Natural killer cell (primary cell): ENCODE measurements around the gene COL15A1. TPM values are rescaled to one million over a fixed set of nuclear protein-coding genes. Genes with fewer than 3 reads are reported as not detected.

ENCODE experiments used
- ATAC-seq, 3 donors: fragments of 150-1000 bp in 2 of 3; fragments of 200-7000 bp in 1 of 3; cut with Tn5 transposase; 1 replicate in 1 of 3; 2 replicates in 2 of 3; pipeline ENCODE4 v1.10.0; 2021; ENCODE audit warnings: mild to moderate bottlenecking in 2 of 3, moderate library complexity in 2 of 3
- DNase-seq, 2 donors: peaks; one replicate each; pipeline versions ENCODE4 v3.0.0 to v3.0.0-alpha.2; 2013 to 2021; ENCODE audit warnings: mixed read lengths in 1 of 2
- H3K27ac ChIP-seq: one replicate; pipeline ENCODE4 v1.5.1; 2013; ENCODE audit warnings: mild to moderate bottlenecking, low read length
- H3K27me3 ChIP-seq: one replicate; pipeline ENCODE4 v1.6.1; 2013; ENCODE audit warnings: low read length; ENCODE audit not compliant: control insufficient read depth, insufficient read depth
- H3K36me3 ChIP-seq: one replicate; pipeline ENCODE4 v1.6.1; 2013; ENCODE audit warnings: low read length; ENCODE audit not compliant: control insufficient read depth, insufficient read depth
- H3K4me1 ChIP-seq: one replicate; pipeline ENCODE4 v1.6.1; 2013; ENCODE audit warnings: low read length; ENCODE audit not compliant: control insufficient read depth, insufficient read depth
- H3K4me3 ChIP-seq: one replicate; pipeline ENCODE4 v1.5.1; 2013; ENCODE audit warnings: low read length
- H3K9me3 ChIP-seq: one replicate; pipeline ENCODE4 v1.6.1; 2013; ENCODE audit warnings: low read length; ENCODE audit not compliant: control insufficient read depth, insufficient read depth
- H3K27ac Mint-ChIP-seq, 2 donors: one replicate each; pipeline ENCODE4 v1.8.0; 2022; ENCODE audit warnings: mild to moderate bottlenecking in 2 of 2, mixed read lengths in 2 of 2, moderate library complexity in 1 of 2
- H3K27me3 Mint-ChIP-seq, 2 donors: one replicate each; pipeline ENCODE4 v1.8.0; 2022; ENCODE audit warnings: low read depth in 2 of 2, mixed read lengths in 2 of 2
- H3K36me3 Mint-ChIP-seq: one replicate; pipeline ENCODE4 v1.8.0; 2022; ENCODE audit warnings: mixed read lengths
- H3K4me1 Mint-ChIP-seq, 2 donors: one replicate each; pipeline ENCODE4 v1.8.0; 2022; ENCODE audit warnings: mixed read lengths in 2 of 2
- H3K4me3 Mint-ChIP-seq: one replicate; pipeline ENCODE4 v1.8.0; 2022; ENCODE audit warnings: mild to moderate bottlenecking, moderate library complexity, mixed read lengths
- H3K9me3 Mint-ChIP-seq, 2 donors: one replicate each; pipeline ENCODE4 v1.8.0; 2022; ENCODE audit warnings: mixed read lengths in 2 of 2
- CTCF ChIP-seq: fragments of 200-600 bp; IDR thresholded peaks from one replicate; pipeline ENCODE4 v1.8.0; 2022; ENCODE audit warnings: antibody characterized with exemption
- WGBS: methylation state at CpG from one replicate; pipeline ENCODE4 v1.1.7; 2013; ENCODE audit warnings: missing lambda C conversion rate; ENCODE audit not compliant: insufficient coverage; 5-methylcytosine and 5-hydroxymethylcytosine counted together
- intact Hi-C: fragments of 100-400 bp; cut with micrococcal nuclease; formaldehyde crosslinking; loops from one replicate; pipeline ENCODE4 v1.14.2; 2022
- total RNA-seq, 4 donors: library from RNA; stranded (reverse); fragments of 120-200 nt in 1 of 4; gene quantifications; one replicate each; pipeline versions ENCODE4 v1.2.3 to v1.2.4, GENCODE V29; 2013 to 2022

Gene COL15A1
- total RNA-seq, 3 donors from 2014 or later (not counting 1 experiment from before 2014, with no cell fraction given): 0.18 to 0.82 (median 0.19) TPM

DNA sequence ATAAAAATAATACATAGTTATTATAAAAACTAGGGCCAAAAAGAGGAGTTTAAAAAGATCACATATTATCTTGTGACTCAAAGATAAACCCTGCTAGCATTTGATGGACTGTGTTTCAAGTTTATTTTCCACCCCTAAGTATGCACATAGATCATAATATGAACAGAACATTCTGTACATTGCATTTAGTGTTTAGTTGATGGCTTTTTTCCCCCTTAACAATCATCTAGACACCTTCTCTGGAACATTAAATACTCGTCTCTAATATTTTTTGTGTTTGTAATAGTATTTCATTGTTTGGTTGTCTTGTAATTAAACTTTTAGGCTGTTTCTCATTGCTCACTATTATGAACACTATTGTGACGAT is 10.5 kb downstream of the COL15A1 start:
- Histone ChIP-seq H3K4me3 (no peak overlapping the region), H3K27ac (no peak overlapping the region), H3K9me3 (no peaks in the 10 kb centered on the region), H3K36me3 (no peaks in the 10 kb centered on the region), H3K4me1 (no peaks in the 10 kb centered on the region), H3K27me3 (no peaks in the 10 kb centered on the region)
- H3K4me1 Mint-ChIP-seq: no peaks in the 10 kb centered on the region
- no peak overlapping the region for H3K27ac Mint-ChIP-seq
- intact Hi-C loops: no loop called here
- peaks cover 0 to 2% of the 10 kb centered on the region in 2 donors for H3K9me3 Mint-ChIP-seq
- no peak overlapping the region for H3K4me3 Mint-ChIP-seq
- DNase-seq: no peak
- ATAC-seq: no peak
- no peaks in the 10 kb centered on the region for H3K36me3 Mint-ChIP-seq
- 100% methylated on average over 1 of the region's 2 CpGs for WGBS
- peaks cover 9 to 12% of the 10 kb centered on the region in 2 donors for H3K27me3 Mint-ChIP-seq
- TF ChIP-seq CTCF: no peak

DNA sequence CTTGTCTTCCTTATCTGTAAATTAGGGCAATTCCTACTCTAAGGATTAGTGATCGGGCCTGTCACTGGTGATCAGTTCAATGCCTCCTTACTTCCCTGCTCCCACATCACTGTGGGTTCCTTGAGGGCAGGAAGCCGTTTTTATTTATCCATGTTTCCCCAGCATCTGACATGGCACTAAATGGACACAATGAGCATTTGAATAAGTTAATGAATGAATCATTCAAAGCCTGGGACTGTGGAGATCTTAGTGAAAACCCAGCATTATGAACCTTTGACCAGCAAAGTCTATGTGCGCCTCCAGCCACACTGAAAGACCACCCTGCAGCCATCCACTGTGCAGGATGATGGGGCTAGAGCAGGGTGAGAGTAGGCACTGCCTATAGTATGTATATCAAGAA is 11.6 kb downstream of the COL15A1 start:
- intact Hi-C loops: no loop called here
- Mint-ChIP-seq H3K36me3 (no peaks in the 10 kb centered on the region), H3K4me1 (no peaks in the 10 kb centered on the region), H3K4me3 (no peak overlapping the region), H3K27ac (no peak overlapping the region), H3K9me3 (peaks cover 0 to 2% of the 10 kb centered on the region in 2 donors), H3K27me3 (peaks cover 0 to 15% of the 10 kb centered on the region in 2 donors)
- 88% methylated on average over 2 of the region's 3 CpGs for WGBS
- no peak overlapping the region for H3K4me3 ChIP-seq
- ATAC-seq (no peak), DNase-seq (no peak)
- H3K27ac ChIP-seq: no peak overlapping the region
- TF ChIP-seq CTCF: no peak
- no peaks in the 10 kb centered on the region for H3K4me1 ChIP-seq
- no peaks in the 10 kb centered on the region for H3K27me3 ChIP-seq
- no peaks in the 10 kb centered on the region for H3K36me3 ChIP-seq
- H3K9me3 ChIP-seq: no peaks in the 10 kb centered on the region

- no peak for TF ChIP-seq CTCF
- ATAC-seq (no peak), DNase-seq (no peak)
- Mint-ChIP-seq H3K27me3 (peaks cover 8 to 10% of the 10 kb centered on the region in 2 donors), H3K9me3 (peaks cover 0 to 2% of the 10 kb centered on the region in 2 donors), H3K4me3 (no peak overlapping the region), H3K27ac (no peak overlapping the region), H3K4me1 (no peaks in the 10 kb centered on the region), H3K36me3 (no peaks in the 10 kb centered on the region)
- 97% methylated on average over 5 of the region's 6 CpGs for WGBS
- Histone ChIP-seq H3K27me3 (no peaks in the 10 kb centered on the region), H3K4me1 (no peaks in the 10 kb centered on the region), H3K36me3 (no peaks in the 10 kb centered on the region), H3K9me3 (no peaks in the 10 kb centered on the region), H3K27ac (no peak overlapping the region), H3K4me3 (no peak overlapping the region)
- intact Hi-C loops: no loop called here
Measured at GRCh38 chr9:98957826-98958225, 14.1 kb downstream of the COL15A1 start.

GRCh38 chr9:98958271-98958984 is 14.7 kb downstream of the COL15A1 start:
- no peaks in the 10 kb centered on the region for H3K4me1 Mint-ChIP-seq
- H3K36me3 ChIP-seq: no peaks in the 10 kb centered on the region
- ATAC-seq (no peak), DNase-seq (no peak)
- H3K27ac ChIP-seq: no peak overlapping the region
- no peaks in the 10 kb centered on the region for H3K4me1 ChIP-seq
- H3K9me3 Mint-ChIP-seq: peaks cover 0 to 2% of the 10 kb centered on the region in 2 donors
- H3K4me3 Mint-ChIP-seq: no peak overlapping the region
- H3K27me3 Mint-ChIP-seq: peaks cover 8 to 10% of the 10 kb centered on the region in 2 donors
- TF ChIP-seq CTCF: no peak
- no peak overlapping the region for H3K27ac Mint-ChIP-seq
- H3K4me3 ChIP-seq: no peak overlapping the region
- H3K27me3 ChIP-seq: no peaks in the 10 kb centered on the region
- no peaks in the 10 kb centered on the region for H3K9me3 ChIP-seq
- WGBS: 93% methylated on average over 10 of the region's 10 CpGs
- H3K36me3 Mint-ChIP-seq: no peaks in the 10 kb centered on the region
- intact Hi-C loops: no loop called here
